GM12865 (cell line): Measurements from ENCODE around the gene IL17B.
A peak's percentile ranks its signal among the peaks of the same experiment; 100 is the strongest.

Experiments used
- DNase-seq: peaks from one replicate; pipeline ENCODE4 v3.0.0; 2010; ENCODE audit warnings: low read depth
- H3K4me3 ChIP-seq: 2 replicates; pipeline ENCODE4 v1.5.1; 2011; ENCODE audit warnings: mild to moderate bottlenecking, low read depth, low read length, control low read depth
- TF ChIP-seq, protein P1 (sequence below): IDR thresholded peaks from 2 replicates; pipeline ENCODE4 v1.5.1; 2011; ENCODE audit warnings: low read length, control low read depth, low read depth, inconsistent platforms; ENCODE audit not compliant: insufficient read depth; ENCODE audit errors: missing control alignments

Gene IL17B

DNA sequence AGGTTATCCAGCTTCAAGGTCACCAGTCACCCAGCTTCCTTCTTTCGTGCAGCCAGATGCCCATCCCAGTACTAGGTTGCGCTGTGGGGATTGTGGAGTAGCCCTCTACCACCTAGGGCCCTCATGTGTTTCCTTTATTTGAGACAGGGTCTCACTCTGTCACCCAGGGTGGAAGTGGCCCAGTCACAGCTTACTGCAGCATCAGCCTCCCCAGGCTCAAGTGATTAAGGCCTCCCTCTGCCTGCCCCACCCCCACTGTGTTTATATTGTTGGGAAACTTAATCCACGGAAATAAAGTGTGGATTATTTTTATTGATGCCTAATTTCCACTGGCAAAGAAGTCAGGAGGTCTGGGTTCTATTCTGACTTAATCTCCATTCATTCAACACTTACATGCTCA is 4.3 kb downstream of the IL17B start:
- H3K4me3 ChIP-seq = no peak overlapping the region
- no peak for DNase-seq
- TF ChIP-seq, protein P1, sequence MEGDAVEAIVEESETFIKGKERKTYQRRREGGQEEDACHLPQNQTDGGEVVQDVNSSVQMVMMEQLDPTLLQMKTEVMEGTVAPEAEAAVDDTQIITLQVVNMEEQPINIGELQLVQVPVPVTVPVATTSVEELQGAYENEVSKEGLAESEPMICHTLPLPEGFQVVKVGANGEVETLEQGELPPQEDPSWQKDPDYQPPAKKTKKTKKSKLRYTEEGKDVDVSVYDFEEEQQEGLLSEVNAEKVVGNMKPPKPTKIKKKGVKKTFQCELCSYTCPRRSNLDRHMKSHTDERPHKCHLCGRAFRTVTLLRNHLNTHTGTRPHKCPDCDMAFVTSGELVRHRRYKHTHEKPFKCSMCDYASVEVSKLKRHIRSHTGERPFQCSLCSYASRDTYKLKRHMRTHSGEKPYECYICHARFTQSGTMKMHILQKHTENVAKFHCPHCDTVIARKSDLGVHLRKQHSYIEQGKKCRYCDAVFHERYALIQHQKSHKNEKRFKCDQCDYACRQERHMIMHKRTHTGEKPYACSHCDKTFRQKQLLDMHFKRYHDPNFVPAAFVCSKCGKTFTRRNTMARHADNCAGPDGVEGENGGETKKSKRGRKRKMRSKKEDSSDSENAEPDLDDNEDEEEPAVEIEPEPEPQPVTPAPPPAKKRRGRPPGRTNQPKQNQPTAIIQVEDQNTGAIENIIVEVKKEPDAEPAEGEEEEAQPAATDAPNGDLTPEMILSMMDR = no peak

DNA sequence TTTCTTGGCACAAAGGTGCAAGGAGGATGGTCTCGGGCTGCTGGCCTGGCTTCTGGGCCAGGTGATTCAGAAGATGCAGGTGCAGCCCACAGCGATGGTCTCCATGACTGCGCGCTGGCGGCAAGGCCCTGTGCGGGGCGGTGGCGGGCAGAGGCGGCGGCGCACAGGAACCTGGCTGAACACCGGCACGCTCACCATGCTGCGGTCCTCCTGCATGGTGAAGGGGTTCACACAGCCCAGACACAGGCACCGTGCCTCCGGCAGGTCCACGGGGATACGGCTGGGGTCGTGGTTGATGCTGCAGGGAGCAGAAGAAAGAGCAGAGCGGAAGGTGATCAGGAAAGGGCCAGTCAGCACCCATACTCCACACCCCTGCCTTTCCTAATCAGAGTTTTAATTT is 4.8 kb downstream of the IL17B start:
- DNase-seq = no peak
- H3K4me3 ChIP-seq = no peak overlapping the region
- TF ChIP-seq, protein P1 = no peak

DNA sequence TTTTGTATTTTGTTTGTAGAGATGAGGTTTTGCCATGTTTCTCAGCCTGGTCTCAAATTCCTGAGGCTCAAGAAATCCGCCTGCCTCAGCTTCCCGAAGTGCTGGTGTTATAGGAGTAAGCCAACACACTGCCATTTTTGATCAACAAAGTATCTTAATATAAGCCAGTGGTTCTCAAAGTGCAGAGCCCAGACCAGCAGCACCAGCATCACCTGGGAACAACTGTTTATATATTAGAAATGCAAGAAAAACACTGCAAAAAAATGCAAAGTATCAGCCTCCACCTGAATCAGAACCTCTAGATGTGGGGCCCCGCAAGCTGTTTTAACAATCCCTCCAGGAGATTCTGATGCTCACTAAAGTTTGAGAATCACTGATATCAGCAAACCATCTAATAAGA is 6.2 kb downstream of the IL17B start:
- TF ChIP-seq, protein P1 = no peak
- H3K4me3 ChIP-seq = no peak overlapping the region
- DNase-seq = no peak

DNA sequence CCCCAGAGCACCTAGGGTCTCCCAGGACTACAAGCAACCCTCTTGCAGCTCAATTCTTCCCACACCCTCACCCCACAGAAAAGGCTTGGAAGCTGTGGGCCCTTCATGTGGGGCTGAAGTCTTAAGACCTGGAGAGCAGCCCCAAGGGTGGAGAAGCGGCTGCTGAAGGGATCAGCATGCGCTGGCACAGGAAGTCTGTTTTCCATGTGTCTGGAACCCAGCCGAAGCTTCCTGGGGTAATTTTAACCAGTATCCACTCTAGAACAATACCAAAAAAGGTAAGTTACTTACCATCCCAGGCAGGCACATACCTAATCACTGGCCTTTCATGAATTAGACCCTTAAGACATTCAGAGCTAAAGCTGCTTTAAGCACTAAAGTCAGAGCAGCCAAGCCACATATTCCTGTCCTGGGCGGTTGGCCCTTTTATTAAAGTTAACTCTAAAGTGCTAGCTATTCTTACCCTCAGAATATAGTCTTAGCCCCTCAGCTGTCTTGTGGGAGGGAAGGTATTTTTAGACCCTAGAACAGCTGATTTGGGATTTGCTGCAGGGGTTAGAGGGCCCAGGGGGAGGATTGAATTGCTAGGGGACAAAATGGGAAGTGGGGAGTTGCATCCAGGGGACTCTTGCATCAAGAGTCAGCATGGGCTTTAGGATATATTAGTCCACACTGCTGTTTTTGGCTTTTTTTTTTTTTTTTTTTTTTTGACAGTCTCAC is 6.9 kb downstream of the IL17B start:
- no peak overlapping the region for H3K4me3 ChIP-seq
- TF ChIP-seq, protein P1 = no peak
- DNase-seq = no peak

DNA sequence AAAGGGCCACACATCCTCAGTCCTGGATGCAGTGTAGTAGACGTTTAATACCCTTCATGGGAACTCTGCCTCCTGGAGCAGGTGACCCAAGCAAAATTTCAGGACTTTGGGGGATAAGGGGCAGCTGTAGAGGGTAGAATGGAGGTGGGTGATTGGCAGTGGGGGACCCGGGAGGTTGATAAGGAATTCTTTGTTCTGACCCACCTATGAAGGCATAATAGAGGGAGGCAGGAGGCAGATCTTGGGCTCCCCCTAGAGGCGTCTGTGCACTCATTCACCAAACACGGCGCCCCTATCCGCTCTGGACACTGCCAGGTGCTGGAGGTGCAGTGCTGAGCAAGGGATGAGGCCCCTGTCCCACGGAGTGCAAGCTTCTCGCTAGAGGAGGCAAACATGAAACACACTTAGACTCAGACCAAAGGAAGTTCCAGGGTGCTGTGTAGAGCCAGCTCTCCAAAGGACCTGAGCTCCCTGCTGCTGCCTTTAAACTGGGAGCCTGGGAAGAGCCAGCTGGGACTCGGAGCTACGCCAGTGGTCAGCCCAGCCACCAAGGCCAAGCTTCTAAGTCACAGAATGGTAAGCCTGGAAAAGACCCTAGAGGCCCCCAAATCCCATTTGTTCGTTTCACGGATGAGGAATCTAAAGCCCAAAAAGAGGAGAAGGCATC is 7.7 kb downstream of the IL17B start:
- peak; percentile 70 for DNase-seq
- no peak overlapping the region for H3K4me3 ChIP-seq
- TF ChIP-seq, protein P1 = peak; percentile 89

DNA sequence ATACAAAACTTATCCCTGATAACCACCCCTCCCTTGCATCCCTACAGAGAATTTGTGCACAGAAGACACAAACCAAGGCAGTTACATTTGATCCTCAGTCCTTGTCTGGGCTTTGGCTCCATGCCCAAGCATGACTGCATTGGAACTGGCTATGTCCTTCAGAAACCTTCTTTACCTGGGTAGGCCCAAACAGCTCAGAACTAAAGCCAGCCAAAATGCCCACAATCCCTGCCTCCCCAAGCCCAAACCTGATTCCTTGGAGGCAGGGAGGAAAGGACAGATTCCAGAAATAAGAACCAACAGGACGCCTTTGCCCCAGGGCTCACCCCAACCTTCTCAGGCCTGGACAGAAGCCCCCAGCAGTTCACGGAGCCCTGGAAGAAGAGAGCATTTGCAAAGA is 8.2 kb downstream of the IL17B start:
- DNase-seq = no peak
- TF ChIP-seq, protein P1 = no peak
- H3K4me3 ChIP-seq = no peak overlapping the region
